ENCODE measurements around the gene VPS52. TPM values are rescaled to one million over a fixed set of nuclear protein-coding genes. Genes with fewer than 3 reads are reported as not detected.
A peak's percentile ranks its signal among the peaks of the same experiment; 100 is the strongest.

Gene VPS52
- total and polyA plus RNA-seq, 9 of the 15 experiments (the other 6 are each of a cell fraction or from before 2014, with no cell fraction given) = 24.4 to 103 (median 40.2) TPM

DNA sequence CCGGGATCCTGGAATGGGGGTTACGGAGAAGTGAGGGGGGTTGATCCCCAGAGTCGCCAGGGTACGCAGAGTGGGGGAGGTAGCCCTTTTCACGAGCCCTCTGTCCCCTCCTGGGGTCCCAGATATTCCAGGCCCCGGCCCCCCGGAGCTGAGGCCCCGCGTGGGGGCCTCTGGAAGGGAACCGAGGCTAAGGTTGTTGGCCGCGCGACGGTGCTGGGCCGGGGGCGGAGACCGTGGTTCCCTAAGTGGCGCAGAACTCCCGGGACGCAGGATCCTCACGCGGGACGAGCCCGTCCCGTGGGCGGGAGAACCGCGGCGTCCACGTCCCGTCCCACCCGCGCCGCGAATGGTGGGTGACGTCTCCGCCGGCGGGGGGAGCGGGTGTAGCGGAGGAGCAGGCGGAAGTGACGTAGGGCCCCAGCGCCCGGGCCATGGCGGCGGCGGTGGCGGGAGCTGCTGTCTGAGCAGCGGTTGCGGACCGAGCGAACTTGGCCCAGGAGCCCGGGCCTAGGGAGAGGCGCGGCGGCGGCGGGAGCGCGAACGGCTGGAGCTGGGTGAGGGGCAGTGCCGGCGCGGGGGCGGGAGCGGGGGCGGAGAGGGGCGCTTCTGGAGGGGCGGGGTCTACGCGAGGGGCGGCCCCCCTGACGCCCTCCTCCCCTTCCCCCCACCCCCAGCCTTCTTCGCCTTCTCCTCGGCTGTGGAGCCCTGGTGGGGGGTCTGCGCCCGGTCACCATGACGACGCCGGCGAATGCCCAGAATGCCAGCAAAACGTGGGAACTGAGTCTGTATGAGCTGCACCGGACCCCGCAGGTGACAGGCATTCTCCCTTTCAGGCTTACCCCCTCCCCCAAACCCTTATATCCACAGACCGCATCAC is 63.3 kb downstream of the VPS52 start, which contains the start of gene RING1 (continued):
- TF ChIP-seq, protein P1, sequence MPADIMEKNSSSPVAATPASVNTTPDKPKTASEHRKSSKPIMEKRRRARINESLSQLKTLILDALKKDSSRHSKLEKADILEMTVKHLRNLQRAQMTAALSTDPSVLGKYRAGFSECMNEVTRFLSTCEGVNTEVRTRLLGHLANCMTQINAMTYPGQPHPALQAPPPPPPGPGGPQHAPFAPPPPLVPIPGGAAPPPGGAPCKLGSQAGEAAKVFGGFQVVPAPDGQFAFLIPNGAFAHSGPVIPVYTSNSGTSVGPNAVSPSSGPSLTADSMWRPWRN (IDR thresholded peaks at IDR 0.05; ENCODE audit: low read depth) = no peak
- TF ChIP-seq ZFP30 (CRISPR knock-in tag; IDR thresholded peaks at IDR 0.05; ENCODE audit: borderline replicate concordance) (no peak), ZNF133 (CRISPR knock-in tag; IDR thresholded peaks at IDR 0.05) (no peak), PTTG1 (tag; IDR thresholded peaks at IDR 0.05; ENCODE audit: low read depth) (no peak), MIER1 (IDR thresholded peaks at IDR 0.05; ENCODE audit: low read depth) (no peak), ZNF79 (CRISPR knock-in tag; IDR thresholded peaks at IDR 0.05; ENCODE audit: low read depth) (no peak), KDM4B (IDR thresholded peaks at IDR 0.05; ENCODE audit: borderline replicate concordance in 2 of 2, low read depth in 1 of 2) (peak in 1 of 2 experiments; percentile 97; a peak in 2 of 4 replicates), NBN (IDR thresholded peaks at IDR 0.05; ENCODE audit: low read depth) (peak; percentile 78; the same call in 1 of the 2 replicates), CBX5 (IDR thresholded peaks at IDR 0.05; ENCODE audit: borderline replicate concordance, low read depth) (no peak), CBX3 (IDR thresholded peaks at IDR 0.05; ENCODE audit: borderline replicate concordance in 1 of 2, low read length in 2 of 2) (0 out of 3 replicates have a peak, but pooled peaks of 1 of the 2 experiments have one; percentile 13), ZNF274 (IDR thresholded peaks at IDR 0.05; ENCODE audit: borderline replicate concordance, low read depth, low read length) (no peak), HCFC1 (IDR thresholded peaks at IDR 0.05; ENCODE audit: low read depth, low read length) (peak; percentile 64; the same call in 1 of the 2 replicates), TEAD2 (tag; IDR thresholded peaks at IDR 0.05) (no peak), RNF2 (IDR thresholded peaks at IDR 0.05) (no peak), HSF4 (CRISPR knock-in tag; IDR thresholded peaks at IDR 0.05; ENCODE audit: borderline replicate concordance) (no peak), ZNF583 (CRISPR knock-in tag; IDR thresholded peaks at IDR 0.05) (peak; percentile 75), TAF9B (IDR thresholded peaks at IDR 0.05; ENCODE audit: partially characterized antibody) (peak; percentile 64)
- TF ChIP-seq, protein P2, sequence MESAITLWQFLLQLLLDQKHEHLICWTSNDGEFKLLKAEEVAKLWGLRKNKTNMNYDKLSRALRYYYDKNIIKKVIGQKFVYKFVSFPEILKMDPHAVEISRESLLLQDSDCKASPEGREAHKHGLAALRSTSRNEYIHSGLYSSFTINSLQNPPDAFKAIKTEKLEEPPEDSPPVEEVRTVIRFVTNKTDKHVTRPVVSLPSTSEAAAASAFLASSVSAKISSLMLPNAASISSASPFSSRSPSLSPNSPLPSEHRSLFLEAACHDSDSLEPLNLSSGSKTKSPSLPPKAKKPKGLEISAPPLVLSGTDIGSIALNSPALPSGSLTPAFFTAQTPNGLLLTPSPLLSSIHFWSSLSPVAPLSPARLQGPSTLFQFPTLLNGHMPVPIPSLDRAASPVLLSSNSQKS (CRISPR knock-in tag; IDR thresholded peaks at IDR 0.05) = no peak
- TF ChIP-seq, protein P3, sequence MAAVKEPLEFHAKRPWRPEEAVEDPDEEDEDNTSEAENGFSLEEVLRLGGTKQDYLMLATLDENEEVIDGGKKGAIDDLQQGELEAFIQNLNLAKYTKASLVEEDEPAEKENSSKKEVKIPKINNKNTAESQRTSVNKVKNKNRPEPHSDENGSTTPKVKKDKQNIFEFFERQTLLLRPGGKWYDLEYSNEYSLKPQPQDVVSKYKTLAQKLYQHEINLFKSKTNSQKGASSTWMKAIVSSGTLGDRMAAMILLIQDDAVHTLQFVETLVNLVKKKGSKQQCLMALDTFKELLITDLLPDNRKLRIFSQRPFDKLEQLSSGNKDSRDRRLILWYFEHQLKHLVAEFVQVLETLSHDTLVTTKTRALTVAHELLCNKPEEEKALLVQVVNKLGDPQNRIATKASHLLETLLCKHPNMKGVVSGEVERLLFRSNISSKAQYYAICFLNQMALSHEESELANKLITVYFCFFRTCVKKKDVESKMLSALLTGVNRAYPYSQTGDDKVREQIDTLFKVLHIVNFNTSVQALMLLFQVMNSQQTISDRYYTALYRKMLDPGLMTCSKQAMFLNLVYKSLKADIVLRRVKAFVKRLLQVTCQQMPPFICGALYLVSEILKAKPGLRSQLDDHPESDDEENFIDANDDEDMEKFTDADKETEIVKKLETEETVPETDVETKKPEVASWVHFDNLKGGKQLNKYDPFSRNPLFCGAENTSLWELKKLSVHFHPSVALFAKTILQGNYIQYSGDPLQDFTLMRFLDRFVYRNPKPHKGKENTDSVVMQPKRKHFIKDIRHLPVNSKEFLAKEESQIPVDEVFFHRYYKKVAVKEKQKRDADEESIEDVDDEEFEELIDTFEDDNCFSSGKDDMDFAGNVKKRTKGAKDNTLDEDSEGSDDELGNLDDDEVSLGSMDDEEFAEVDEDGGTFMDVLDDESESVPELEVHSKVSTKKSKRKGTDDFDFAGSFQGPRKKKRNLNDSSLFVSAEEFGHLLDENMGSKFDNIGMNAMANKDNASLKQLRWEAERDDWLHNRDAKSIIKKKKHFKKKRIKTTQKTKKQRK (IDR thresholded peaks at IDR 0.05; ENCODE audit: borderline replicate concordance, low read depth, low read length) = no peak
- TF ChIP-seq, protein P4, sequence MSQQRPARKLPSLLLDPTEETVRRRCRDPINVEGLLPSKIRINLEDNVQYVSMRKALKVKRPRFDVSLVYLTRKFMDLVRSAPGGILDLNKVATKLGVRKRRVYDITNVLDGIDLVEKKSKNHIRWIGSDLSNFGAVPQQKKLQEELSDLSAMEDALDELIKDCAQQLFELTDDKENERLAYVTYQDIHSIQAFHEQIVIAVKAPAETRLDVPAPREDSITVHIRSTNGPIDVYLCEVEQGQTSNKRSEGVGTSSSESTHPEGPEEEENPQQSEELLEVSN (IDR thresholded peaks at IDR 0.05; ENCODE audit: borderline replicate concordance in 1 of 2, extremely low read depth in 1 of 2, insufficient read depth in 1 of 2, insufficient read length in 1 of 2, low read depth in 1 of 2, low read length in 1 of 2, poor library complexity in 1 of 2, severe bottlenecking in 1 of 2) = peak; percentile 73 to 76
